ENCODE data around the gene NIPAL3. TPM values are rescaled to one million over a fixed set of nuclear protein-coding genes. Genes with fewer than 3 reads are reported as not detected.
"Not testable (repeated sequence)": the region's sequence is repeated elsewhere in the genome, so short reads cannot be mapped to it uniquely, and the experiment has no call there.

Gene NIPAL3
- total RNA-seq, 1 donor from 2014 or later, result 23.7 TPM

DNA sequence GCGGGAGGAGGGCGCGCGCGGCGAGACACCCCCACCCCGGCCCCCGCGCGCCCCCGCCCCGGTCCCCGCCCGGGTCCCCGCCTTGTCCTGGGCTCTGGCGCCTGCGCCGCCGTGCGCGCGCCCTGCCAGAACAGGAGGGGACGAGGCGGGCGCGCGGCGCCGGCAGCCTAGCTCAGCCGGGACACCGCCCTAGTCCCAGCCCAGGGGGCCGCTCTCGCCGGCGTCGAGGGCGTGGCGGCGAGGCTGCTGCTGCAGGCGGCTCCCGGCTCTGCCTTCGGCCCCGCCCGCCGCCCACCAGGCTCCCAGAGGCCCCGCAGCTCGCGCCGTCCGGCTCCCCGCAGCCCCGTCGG lies 87.1 kb downstream of the NIPAL3 start, which contains the start of gene RCAN3:
RCAN3 (plus strand) TSS at position 128 of the 350 bp plus-strand sequence. CDS start 11,537 bp downstream, outside the sequence.
- intact Hi-C loops (cut with DNase I), result no loop called here

DNA sequence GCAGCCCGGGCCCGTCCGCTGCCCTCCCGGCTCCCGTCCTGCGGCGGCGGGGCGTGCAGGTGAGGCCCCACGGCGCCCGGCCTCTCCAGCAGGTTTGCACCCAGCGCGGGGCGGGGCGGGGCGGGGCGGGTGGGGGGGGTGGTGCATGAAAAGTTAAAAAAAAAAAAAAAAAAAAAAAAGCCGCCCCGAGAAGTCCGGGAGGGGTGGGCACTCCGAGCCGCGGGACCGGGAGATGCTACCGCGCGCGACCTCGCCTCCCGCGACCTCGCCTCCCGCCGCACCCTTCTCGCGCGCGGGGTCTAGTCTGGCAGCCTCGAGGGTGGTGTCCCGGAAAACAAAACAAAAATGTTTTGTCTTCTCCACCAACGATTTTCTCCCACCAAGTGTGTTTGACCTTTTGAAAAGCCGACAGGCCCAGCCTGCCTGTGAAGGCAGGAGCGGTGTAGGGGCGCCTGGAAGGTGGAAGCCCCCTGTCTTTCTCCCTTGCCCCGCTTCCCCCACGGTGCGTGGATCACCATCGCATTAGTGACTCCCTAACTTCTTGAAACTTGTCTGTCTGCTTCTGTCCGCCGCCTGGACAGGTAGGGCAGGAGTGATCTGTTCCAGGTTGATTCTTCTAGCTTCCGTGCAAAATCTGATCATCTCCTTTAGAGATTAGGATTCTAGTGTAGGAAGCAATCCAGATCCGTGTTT lies 87.6 kb downstream of the NIPAL3 start:
- ATAC-seq (no peak), DNase-seq (ENCODE audit: low spot score) (no peak)
- intact Hi-C loops (cut with DNase I), result no loop called here

More for the DNA sequence above, 87.1 kb downstream of the NIPAL3 start, which contains the start of gene RCAN3:
- DNase-seq (ENCODE audit: low spot score), result peak; percentile 83
- ATAC-seq, result peak; percentile 92

DNA sequence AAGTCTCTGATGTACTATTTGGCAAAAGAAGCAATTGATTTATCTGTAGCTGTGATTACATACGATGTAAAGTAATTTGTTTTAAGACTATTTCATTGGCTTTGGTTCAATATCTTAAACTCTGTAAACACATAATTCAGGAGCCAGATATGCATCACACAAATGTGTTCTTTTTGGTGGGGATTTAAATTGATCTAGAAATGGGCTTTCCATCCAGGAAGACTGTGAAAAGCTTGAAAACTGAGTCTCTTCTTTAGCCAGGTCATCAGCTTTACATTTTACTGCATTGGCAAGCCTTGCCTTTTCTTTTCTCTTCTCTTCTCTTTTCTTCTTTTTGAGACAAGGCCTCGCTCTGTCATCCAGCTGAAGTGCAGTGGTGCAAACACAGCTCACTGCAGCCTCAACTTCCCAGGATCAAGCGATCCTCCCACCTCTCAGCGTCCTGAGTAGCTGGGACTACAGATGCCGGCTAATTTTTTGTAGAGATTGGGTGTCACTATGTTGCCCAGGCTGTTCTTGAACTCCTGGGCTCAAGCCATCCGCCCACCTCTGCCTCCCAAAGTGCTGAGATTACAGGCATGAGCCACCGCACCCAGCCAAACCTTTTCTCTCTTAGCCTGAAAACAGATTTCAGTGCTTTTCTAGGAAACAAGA lies 88.4 kb downstream of the NIPAL3 start:
- intact Hi-C loops (cut with DNase I), result no loop called here
- DNase-seq (ENCODE audit: low spot score) (no peak), ATAC-seq (no peak)

DNA sequence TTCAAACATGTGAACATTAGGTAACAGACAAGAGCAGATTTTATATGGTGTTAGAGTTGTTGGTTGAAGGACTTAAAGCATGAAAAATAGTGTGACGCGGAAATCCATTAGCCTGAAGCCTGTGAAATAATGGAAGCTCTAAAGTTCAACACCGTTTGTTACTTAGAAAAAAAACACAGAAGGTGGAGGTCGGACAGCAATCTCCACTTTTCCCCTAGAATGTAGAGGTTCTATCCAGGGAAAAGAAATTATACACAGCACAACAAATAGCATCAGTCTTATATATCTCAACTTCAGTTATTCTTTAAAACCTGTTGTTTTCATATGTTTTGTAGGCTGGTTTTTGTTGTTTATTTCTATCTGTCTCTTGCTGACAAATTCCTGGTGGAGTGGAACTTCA lies 89.0 kb downstream of the NIPAL3 start:
- intact Hi-C loops (cut with DNase I), result no loop called here
- ATAC-seq (no peak), DNase-seq (ENCODE audit: low spot score) (no peak)

DNA sequence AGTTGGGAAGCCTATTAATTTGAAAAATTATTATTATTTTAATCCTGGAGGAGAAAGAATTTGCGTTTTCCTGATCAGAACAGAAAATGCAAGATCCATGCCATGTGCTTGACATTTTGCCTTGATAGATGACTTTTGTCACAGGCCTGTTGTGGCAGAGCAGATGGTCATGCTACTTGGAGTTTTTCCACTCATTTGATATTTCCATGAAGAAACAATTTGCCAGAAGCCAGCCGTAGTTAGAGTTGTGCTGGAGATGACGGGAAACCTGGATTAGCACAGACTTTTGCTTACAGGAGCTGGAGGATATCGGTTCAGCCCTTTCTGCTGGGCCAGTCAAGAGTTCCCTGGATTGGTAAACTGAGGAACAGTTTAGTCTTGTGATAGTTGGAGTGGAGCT lies 90.2 kb downstream of the NIPAL3 start:
- ATAC-seq (no peak), DNase-seq (ENCODE audit: low spot score) (no peak)
- intact Hi-C loops (cut with DNase I), result no loop called here

DNA sequence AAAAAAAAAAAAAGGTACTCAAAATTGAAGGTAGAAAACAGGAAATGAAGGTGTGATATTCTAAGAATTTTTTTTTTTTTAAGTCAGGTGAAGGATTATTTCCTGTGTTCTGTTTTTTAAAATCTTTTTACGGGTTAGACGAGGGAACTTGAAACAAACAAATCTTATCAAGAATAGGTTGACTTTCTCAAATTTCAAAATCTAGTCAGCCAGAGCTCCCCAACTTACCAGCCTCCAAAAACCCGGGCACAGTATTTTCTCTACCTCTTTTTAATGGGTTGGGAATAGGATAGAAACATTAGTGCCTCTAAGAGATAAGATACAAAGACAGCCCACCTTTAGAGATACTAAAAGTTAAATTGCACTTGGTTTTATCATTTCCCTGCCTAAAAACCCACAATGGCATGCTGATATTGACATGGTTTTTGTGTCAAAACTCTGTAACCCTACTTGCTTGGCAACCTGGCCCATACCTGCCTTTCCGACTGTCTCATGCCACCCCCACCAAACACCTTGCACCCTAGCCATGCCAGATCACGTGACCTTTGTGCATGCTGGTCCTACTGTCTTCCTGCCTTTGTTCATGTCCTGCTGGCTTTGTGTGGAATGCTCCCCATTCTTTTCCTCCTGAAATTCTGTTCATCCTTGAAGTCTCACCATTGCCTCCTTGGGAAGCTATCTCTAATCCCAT lies 91.2 kb downstream of the NIPAL3 start:
- DNase-seq (ENCODE audit: low spot score) (no peak), ATAC-seq (no peak)
- intact Hi-C loops (cut with DNase I), result no loop called here

DNA sequence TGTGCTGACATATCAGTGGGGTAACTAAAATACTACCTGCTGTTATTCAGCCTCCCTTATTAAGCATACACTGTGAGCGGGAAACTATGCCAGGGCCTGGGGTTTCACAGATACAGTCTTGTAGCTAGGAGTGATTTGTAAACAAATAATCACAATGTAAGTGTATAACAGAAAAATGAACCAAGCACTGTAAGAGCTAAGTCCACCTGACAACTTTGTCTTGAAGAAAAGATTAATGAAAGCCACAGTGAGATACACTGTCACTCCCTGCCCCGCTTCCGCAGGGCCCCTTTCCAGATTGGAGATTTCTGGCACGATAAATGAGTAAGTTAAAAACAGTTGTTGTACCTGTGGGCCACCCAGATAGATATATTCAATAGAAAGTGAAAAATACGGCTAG lies 91.8 kb downstream of the NIPAL3 start:
- ATAC-seq, result no peak
- DNase-seq (ENCODE audit: low spot score), result no peak
- intact Hi-C loops (cut with DNase I), result no loop called here

DNA sequence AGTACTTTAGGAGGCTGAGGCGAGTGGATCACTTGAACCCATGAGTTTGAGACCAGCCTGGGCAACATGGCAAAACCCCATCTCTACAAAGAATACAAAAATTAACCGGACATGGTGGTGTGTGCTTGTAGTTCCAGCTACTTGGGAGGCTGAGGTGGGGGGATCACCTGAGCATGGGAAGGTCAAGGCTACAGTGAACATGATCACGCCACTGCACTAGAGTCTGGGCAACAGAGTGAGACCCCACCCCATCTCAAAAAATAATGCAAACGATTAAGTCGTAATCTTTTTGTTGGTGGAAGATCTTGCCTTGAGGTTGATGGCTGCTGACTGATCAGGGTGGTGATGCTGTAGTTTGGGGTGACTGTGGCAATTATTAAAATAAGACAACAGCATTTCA lies 93.3 kb downstream of the NIPAL3 start:
- intact Hi-C loops (cut with DNase I), result no loop called here
- ATAC-seq, result no peak
- no peak for DNase-seq (ENCODE audit: low spot score)

DNA sequence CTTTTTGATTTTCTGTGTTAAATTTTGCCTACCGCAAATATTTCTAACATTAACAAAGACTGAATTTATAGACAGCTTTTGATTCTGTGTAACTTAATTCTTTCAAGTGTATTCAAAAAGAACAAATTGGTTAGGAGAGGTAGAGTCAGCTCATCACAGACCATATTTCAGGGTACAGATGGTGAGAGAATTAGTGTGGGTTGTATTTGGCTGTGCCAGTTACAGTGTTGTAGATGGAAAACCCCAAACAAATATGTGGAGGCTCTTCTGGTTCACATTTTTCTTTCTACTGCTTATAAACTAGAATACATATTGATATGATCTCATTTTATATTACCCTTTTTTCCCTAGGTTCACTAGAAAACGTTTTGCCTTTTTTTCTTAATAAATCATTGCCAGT lies 98.1 kb downstream of the NIPAL3 start:
- intact Hi-C loops (cut with DNase I), result no loop called here
- DNase-seq (ENCODE audit: low spot score) (no peak), ATAC-seq (no peak)

DNA sequence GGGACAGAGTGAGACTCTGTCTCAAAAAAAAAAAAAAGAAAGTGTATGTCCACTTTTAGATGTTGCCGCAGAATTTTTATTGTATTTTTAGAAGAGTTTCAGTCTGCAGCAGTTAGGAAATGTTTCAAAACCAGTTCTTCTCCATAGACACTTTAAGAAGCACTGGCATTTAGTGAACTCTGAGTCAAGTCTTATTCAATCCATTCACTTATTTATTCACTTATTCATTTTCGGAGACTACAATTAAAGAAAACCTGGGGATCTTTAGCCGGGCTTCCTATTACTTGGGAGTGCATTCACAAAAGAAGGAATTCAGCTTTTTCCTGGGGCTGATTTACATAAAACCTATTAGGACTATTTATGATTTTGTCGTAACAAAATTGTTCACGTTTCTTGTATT lies 99.3 kb downstream of the NIPAL3 start:
- ATAC-seq (no peak), DNase-seq (ENCODE audit: low spot score) (no peak)
- intact Hi-C loops (cut with DNase I), result no loop called here

DNA sequence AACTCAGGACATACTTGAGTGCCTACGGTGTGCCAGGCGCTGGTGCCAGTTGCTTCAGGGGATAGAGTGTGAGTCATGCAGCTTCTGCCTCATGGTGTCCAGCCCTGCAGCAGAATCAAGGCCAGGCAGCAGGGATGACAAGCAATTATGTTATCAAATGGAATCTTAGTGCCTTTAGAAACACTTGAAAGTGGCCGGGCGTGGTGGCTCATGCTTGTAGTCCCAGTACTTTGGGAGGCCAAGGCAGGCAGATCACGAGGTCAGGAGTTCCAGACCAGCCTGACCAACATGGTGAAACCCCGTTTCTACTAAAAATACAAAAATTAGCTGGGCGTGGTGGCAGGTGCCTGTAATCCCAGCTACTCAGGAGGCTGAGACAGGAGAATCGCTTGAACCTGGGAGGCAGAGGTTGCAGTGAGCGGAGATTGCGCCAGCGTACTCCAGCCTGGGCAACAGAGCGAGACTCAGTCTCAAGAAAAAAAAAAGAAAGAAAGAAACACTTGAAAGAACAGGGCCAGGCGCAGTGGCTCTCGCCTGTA lies 100.1 kb downstream of the NIPAL3 start:
- ATAC-seq; intact Hi-C loops (cut with DNase I); DNase-seq (ENCODE audit: low spot score): not testable (repeated sequence)

DNA sequence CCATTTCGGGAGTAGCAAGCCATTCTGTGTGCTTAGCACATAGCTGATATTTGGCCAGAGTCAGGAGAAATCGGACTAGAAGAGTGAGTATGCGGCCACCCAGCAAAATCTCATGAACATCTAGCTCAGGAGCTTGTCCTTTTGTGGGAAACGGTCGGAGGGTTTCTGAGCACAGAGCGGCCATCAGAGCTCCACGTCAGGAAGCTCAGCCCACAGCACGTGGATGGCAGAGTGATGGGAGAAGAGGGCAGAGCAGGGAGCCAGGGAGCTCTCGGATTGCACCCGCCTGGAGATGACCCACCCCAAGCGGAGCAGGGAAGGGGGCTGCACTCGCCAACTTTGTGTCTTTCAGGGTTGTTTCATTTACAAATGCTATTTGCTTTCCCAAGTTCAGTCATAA lies 100.9 kb downstream of the NIPAL3 start:
- ATAC-seq, result no peak
- DNase-seq (ENCODE audit: low spot score), result no peak
- intact Hi-C loops (cut with DNase I), result no loop called here

DNA sequence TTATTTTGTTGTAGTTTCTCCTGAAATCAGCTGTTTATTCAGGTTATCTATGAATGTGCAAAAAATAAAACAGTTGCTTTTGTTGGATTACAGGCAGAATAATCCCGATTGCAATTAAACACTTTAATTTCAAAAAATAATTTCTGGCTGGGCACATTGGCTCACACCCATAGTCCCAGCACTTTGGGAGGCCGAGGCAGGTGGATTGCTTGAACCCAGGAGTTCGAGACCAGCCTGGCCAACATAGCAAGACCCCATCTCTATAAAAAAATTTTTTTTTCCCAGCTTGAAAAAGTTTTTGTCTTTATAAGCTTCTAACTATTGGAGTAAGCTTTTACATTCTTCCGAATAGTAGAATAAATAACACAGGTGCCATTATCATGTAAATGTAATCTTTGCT lies 102.3 kb downstream of the NIPAL3 start:
- DNase-seq (ENCODE audit: low spot score), result no peak
- intact Hi-C loops (cut with DNase I), result no loop called here
- ATAC-seq, result no peak

DNA sequence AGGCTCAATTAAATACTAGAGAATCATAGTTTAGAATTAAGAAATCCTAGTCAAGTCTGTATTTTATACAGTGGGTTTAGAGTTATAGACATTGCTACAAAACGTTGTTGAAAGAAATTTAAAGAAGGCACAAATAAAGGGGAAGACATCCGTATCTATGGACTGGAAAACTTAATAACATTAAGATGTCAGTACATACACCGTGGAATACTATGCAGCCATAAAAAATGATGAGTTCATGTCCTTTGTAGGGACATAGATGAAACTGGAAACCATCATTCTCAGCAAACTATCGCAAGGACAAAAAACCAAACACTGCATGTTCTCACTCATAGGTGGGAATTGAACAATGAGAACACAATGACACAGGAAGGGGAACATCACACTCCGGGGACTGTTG lies 104.7 kb downstream of the NIPAL3 start:
- intact Hi-C loops (cut with DNase I); ATAC-seq; DNase-seq (ENCODE audit: low spot score): not testable (repeated sequence)

Other genes starting within 250 kb of the NIPAL3 start
- gene IFNLR1, start 228.5 kb upstream of the NIPAL3 start, total RNA-seq, result 0.49 TPM
- not detected for gene GRHL3, start 96.4 kb upstream of the NIPAL3 start, total RNA-seq
- 6.2 TPM for gene STPG1, start 2.0 kb upstream of the NIPAL3 start, total RNA-seq
- 14.0 TPM for gene RCAN3, start 87.0 kb downstream of the NIPAL3 start, total RNA-seq
- 226 TPM for gene NCMAP, start 140.3 kb downstream of the NIPAL3 start, total RNA-seq
- gene SRRM1, start 227.5 kb downstream of the NIPAL3 start, total RNA-seq, result 155 TPM

Measured in sciatic nerve (tissue), 2 donors.